ENCODE measurements around the gene QSOX2. TPM values are rescaled to one million over a fixed set of nuclear protein-coding genes. Genes with fewer than 3 reads are reported as not detected.

Gene QSOX2
- total and polyA plus RNA-seq, 4 donors = 4.9 to 12.2 (median 10.3) TPM

- Histone ChIP-seq H3K9ac (ENCODE audit: insufficient read depth in 1 of 2, low read length in 2 of 2) (no peak overlapping the region), H3K9me3 (ENCODE audit: control insufficient read depth in 4 of 4, insufficient read depth in 3 of 4, low read length in 3 of 4) (peaks cover 0 to 6% (median 0%) of the 10 kb centered on the region in 4 donors), H3K36me3 (ENCODE audit: control insufficient read depth in 4 of 4, insufficient read depth in 4 of 4, low read length in 4 of 4) (no peaks in the 10 kb centered on the region), H3K4me1 (ENCODE audit: control insufficient read depth in 5 of 5, insufficient read depth in 5 of 5, low read length in 5 of 5) (peaks cover 0 to 2% (median 0%) of the 10 kb centered on the region in 5 donors), H3K4me3 (no peak overlapping the region), H3K27ac (ENCODE audit: low read depth in 1 of 2, low read length in 1 of 2) (no peak overlapping the region), H3K27me3 (ENCODE audit: control insufficient read depth in 3 of 3, insufficient read depth in 3 of 3, low read length in 2 of 3) (peaks cover 18 to 46% (median 37%) of the 10 kb centered on the region in 3 donors)
- no peak for ATAC-seq (ENCODE audit: insufficient read depth, low FRiP score)
- WGBS, 2 donors = 68 to 73% methylated on average over 25 of the region's 25 CpGs
- no peak for DNase-seq
- TF ChIP-seq CTCF (IDR thresholded peaks at IDR 0.05; ENCODE audit: control extremely low read depth, extremely low read depth) = no peak
Measured at GRCh38 chr9:136187683-136188586, 57.7 kb downstream of the QSOX2 start.

GRCh38 chr9:136187197-136187596 lies 58.4 kb downstream of the QSOX2 start:
- Histone ChIP-seq H3K9me3 (ENCODE audit: control insufficient read depth in 4 of 4, insufficient read depth in 3 of 4, low read length in 3 of 4) (peaks cover 0 to 6% (median 0%) of the 10 kb centered on the region in 4 donors), H3K36me3 (ENCODE audit: control insufficient read depth in 4 of 4, insufficient read depth in 4 of 4, low read length in 4 of 4) (no peaks in the 10 kb centered on the region), H3K27ac (ENCODE audit: low read depth in 1 of 2, low read length in 1 of 2) (no peak overlapping the region), H3K4me3 (no peak overlapping the region), H3K4me1 (ENCODE audit: control insufficient read depth in 5 of 5, insufficient read depth in 5 of 5, low read length in 5 of 5) (no peaks in the 10 kb centered on the region), H3K27me3 (ENCODE audit: control insufficient read depth in 3 of 3, insufficient read depth in 3 of 3, low read length in 2 of 3) (peaks cover 11 to 42% (median 34%) of the 10 kb centered on the region in 3 donors), H3K9ac (ENCODE audit: insufficient read depth in 1 of 2, low read length in 2 of 2) (no peak overlapping the region)
- TF ChIP-seq CTCF (IDR thresholded peaks at IDR 0.05; ENCODE audit: control extremely low read depth, extremely low read depth) = no peak
- no peak for ATAC-seq (ENCODE audit: insufficient read depth, low FRiP score)
- DNase-seq = no peak
- WGBS, 2 donors = 89 to 95% methylated on average over 18 of the region's 18 CpGs

- Histone ChIP-seq H3K36me3 (ENCODE audit: control insufficient read depth in 4 of 4, insufficient read depth in 4 of 4, low read length in 4 of 4) (no peaks in the 10 kb centered on the region), H3K4me1 (ENCODE audit: control insufficient read depth in 5 of 5, insufficient read depth in 5 of 5, low read length in 5 of 5) (no peaks in the 10 kb centered on the region), H3K27ac (ENCODE audit: low read depth in 1 of 2, low read length in 1 of 2) (no peak overlapping the region), H3K9me3 (ENCODE audit: control insufficient read depth in 4 of 4, insufficient read depth in 3 of 4, low read length in 3 of 4) (peaks cover 0 to 4% (median 0%) of the 10 kb centered on the region in 4 donors), H3K9ac (ENCODE audit: insufficient read depth in 1 of 2, low read length in 2 of 2) (no peak overlapping the region), H3K27me3 (ENCODE audit: control insufficient read depth in 3 of 3, insufficient read depth in 3 of 3, low read length in 2 of 3) (peaks cover 6 to 34% (median 28%) of the 10 kb centered on the region in 3 donors), H3K4me3 (no peak overlapping the region)
- ATAC-seq (ENCODE audit: insufficient read depth, low FRiP score) (no peak), DNase-seq (no peak)
- WGBS, 2 donors = 65 to 83% methylated on average over 14 of the region's 14 CpGs
- TF ChIP-seq CTCF (IDR thresholded peaks at IDR 0.05; ENCODE audit: control extremely low read depth, extremely low read depth) = no peak
Measured at GRCh38 chr9:136186386-136186785, 59.2 kb downstream of the QSOX2 start.
